Measurements from ENCODE around the gene PSD4.

Gene PSD4

DNA sequence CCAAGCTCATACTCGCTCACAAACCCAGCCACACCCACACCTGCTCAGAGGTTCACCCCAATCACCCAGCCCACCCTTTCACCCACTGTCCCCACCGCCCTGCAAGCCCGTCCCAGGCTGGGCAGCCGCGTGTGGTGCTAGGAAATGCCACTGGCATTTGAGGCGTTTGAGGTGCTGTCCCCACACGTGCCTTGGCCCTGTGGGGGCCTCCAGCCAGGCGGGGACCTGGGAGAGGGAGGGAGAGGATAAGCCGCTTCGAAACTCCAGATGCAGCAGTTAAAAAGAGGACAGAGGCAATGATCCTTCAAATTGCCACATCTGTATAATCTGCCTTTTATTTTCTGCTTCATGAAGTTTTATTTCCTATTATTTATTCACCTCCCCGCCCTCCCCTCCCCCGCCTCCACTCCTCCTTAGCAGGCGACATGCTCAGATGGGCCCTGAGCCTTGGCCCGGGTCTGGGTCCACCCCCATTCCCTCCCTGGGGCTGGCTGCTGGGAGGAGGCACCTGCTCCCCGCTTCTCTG, 35.9 kb downstream of the PSD4 start:
- no peak for DNase-seq

DNA sequence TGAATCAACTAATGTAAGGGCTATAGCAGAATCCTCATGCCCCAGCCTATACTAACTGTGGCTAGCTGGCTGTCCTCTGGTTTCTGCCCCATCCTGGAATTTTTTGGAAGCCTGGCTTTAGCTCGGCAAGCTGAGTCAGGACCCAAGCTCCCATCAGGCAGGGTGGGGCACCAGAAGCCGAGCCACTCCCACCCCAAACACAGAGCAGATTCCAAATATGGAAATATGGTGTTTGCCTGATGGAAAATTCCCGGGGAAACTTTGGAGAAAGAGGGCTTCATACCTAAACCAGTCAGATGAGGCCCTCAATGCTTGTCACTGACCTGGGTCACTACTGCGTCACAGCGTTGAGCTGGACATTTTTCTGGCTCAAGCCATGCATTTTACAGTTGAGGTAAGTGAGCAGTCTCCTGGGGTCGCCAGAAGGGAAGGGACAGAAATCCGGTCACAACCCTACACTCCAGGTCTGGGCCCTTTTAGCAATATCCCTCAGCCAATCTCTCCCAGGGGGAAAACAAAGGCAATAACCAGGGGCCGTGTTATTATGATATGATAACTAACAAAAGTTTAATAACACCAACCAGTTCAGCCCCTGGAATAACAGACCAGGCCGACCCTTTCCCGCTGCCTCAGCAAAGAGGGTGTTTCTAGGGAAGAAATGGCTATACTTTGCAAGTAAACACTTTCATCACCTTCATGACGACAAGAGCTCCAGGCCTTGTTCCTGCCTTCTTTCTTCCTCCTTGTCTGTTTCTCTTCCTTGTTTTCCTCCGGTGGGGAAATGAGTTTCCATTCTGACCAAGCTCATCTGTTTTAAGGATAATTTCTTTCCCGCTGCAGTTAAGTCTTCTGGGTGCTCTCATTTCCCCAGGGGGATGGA, 37.7 kb downstream of the PSD4 start:
- no peak for DNase-seq

DNA sequence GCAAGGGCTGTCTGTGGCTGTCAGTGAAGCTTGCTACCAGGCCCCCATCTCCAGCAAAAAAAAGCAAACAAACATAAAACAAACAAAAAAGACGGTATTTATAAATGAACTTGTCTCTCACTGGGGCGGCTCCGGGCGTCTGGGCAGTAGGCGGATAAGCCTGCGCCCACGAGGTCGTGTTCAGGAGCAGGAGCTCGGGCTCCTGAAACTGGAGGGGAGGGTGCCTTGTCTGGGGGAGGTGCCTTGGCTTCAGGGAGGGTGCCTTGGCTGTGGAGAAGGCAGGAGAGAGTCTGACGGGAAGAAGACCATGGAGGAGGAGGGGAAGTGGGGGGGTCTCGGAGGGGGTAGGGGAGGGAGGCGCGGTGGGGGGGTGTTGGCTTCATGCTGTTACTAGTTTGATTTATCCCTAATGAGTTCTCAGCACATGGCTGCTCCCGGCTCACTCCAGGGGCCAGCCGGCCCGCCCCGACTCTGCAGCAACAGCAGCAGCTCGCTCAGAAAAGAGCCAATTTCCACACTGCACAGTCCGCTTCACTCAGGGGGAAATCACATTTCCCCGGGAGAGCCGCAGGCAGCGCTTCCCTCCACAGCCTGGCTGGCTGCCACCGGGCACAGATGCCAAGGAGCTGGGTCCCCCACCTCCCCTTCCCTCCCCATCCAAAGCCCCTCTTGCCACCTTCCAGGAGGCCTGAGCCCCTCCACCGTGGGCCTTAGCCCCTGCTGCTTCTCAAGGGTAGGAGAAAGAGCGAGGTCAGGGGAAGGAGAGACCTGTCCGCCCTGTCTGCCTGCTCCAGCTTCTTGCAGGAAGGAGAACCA, 38.7 kb downstream of the PSD4 start:
- DNase-seq: peak; percentile 8 to 88 (median 78)

DNA sequence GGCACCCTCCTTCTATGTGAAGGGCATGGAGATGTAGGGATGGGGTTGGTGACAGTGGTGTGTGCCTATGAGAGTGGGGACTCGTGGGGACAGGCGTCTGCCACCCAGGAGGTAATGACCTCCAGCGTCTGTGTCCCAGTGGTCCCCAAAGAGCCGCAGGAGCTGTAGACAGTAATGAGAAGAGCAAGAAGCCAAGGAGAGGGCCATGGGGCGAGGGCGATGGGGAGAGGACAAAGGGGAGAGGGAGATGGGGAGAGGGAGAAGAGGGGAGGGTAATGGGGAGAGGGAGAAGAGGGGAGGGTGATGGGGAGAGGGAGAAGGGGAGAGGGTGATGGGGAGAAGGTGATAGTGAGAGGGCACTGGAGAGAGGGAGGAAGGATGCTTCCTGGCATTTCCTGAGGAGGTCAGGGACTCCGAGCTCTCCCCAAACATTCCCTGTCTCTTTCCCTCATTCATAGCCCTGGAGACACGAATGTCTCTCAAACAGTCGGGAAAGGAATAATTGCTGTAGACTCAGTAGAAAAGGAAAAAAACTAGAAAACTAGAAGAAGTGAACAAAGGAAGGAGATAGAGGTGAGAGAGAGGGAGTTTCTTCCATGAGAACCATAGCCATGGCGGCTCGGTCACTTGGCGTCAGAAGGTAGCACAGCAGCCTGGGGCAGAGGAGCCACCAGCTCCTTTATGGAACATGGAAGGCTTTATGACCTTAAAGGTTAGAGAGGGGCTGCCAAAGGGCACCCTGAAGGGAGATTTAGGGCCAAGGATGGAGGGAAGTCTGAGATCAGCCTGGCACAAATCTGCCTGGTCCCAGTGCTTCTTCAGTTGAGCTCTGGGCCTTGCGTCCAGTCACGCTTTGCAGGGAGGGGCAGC, 39.5 kb downstream of the PSD4 start:
- no peak for DNase-seq

DNA sequence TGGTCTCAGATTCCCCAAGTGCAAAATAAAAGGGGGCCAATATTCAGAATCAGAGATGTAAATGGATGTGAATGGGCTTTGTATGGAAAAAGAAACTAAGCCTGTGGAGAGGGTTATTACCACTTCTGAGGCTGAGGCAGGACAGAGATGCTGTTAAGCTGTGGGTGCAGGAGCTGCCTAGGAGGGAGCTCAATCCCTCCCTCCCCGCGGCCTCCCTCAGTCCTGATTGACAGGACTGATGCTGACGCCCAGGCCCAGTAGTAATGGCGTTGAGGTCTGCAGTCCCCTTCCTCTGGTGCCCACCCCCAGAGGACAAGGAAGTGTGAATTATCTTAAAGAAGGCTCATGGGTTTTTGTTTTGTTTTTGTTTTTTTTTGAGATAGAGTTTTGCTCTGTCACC, 40.4 kb downstream of the PSD4 start:
- DNase-seq: no peak

DNA sequence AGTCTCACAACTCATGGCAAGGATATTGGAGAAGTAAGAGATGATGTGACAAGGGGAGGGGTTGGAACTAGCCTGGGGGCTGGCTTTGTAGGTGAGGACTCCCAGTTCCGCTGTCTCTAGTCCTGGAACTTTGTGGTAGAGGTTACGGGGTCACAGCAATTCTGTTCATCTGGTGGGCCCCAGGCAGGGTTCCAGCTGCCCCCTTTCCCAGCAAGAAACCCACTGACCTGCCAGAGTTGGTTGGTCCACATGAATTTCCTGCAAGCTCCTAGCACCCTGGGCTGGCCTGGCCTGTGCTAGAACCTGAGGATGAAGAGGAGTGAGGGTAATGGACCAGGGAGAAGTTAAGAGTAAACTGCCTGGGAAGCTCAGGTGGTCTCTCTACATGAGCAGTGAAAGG, 41.3 kb downstream of the PSD4 start:
- no peak for DNase-seq

DNA sequence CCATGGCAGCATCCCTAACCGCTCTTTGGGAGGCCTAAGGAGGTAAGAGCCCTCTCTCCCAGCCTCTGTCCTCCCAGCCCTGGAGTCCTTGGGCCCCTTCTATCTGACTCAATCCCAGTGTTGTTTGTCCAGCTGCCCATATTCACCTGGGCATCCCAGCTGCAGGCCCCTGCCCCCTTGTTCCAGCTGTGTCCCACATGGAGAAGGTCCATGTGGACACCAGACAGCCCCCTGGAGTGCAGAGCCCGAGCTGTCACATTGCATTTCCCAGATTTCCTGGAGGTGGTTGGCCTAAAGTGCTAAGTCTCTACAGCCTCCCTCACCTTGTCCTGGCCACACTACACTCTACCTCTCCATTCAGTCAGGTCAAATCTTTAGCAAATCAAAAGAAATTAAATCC, 42.5 kb downstream of the PSD4 start:
- DNase-seq: no peak

DNA sequence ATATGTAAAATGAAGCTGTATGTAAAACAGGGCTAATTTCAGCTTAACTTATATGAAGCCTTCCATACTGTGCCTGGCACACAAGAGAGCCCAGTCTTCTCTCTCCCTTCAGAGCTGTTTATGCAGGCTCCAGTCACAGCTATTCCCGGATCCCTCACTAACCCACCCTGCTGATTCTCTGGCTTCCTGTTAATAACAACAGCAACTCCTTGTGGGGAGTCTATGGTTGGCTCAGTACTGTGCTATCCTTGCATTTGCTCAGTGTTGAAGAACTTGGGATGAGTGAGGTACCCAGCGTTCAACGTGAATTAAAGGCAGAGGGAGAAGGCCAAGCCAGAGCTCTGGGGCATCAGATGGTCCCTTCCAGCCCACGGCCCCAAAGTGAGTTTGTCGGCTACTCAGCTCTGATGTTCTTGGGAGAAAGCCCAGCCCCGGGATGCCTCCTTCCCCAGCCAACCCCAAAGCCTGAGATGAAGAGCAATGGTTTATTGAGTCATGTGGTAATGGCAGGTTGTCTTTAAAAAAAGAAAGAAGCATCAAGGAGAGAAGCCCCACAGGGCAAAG, 43.2 kb downstream of the PSD4 start:
- DNase-seq: no peak

DNA sequence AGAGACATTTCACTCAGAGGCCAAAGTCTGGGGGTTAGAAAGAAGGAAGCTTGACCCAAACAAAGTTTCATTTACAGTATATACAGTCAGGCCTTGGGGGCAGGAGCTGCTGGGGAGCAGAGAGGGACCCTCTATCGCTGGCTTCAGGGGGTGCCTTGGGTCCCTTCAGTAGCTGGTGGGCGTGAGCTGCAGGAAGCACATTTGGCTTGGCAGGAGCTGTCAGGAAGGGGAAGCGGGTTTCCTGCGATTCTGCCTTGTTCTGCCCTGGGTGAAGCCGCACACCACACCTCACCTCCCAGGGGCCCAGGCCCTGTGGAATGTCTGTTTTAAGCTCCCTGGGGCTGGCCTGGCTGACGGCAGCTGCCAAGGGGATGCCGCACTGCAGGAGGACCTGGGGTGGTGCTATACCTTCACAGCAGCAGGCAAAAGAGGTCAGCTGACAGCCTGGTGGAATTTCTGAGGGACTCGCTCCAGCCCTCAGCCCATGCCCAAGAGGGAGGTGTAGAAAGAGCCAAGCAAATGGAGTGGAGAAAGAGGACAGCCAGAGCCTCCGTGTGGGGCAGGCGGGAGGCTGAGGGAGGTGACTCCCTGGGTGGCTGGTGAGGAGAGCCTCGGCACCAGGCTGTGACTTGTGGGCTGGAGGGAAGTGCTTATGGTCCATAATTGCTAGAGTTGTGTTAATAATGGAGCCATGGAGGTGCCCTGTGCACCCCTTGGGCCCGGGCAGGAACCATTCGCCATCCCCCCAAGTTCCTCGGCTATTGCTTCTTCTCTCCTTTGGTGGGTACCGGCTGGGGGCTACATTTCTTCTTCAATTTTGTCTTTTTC, 43.9 kb downstream of the PSD4 start:
- DNase-seq: no peak

DNA sequence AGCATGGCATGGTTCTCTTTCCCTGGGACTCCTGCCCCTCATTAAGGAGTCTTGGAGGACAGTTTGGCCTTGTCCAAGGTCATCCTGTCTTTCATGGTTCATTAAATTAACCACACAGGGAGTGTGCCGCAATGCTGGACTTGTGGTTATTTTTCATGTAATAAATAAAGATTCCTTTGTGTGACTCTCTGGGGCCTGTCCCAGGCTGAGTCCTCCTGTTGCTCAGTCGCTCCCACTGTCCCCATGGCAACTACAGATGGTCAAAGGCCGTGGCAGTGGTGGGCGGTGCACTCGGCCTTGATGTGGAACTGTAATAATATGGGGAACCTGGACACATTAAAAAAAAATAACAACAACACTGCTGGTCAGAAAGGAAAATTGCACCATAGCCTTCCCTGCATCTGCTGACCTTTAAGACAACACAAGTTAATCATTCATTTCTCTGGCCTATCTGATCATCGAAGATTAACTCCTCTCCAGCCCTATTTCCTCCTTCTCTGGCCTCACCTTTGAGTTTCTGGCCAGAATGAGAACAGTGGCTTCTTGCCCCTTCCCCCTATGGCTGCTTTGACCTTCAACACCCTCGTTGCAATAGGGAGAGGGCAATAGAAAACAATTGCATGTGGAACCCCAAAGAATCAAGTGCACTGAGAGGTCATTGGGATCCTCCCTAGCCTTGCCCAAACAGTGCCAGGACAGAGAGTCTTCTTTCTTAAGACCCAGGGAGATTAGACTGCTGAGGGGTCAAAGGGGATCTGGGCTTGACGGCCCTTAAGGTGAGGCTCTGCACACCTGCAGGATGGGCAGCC, 44.7 kb downstream of the PSD4 start:
- no peak for DNase-seq

DNA sequence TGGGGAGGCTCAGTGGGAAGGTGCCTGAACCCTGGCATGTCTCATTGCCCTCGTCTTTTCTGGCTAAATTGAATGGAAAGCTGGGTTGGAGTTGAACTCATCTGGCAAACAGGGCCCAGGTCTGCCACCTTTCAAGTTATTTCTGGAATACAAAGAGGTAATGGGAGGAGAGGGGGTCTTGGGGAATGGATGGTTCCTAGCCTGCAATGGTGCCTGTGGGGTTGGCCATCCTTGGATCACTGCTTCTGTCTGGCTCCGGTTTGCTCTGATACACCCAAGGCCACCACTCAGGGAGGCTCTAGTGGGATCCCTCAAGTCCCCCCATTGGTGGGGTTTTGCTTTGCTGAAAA, 45.3 kb downstream of the PSD4 start:
- DNase-seq: no peak

DNA sequence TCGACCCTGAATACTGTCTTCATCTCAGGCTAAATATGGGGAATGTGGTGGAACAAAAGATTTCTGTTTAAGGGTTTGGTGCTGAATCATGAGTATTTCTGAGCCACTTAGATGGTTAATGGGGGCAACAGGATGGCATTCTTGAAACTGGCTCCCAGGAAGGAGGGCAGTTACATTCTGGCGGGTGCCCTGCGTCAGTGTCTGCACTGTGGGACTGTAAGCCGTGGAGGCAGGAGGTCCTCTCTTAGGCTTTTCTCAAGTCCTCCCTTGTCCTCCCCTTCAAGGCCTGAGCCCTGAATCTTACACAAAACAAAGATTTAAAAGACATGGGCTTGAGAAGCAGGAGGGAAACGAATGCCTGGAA, 45.7 kb downstream of the PSD4 start:
- DNase-seq: no peak

DNA sequence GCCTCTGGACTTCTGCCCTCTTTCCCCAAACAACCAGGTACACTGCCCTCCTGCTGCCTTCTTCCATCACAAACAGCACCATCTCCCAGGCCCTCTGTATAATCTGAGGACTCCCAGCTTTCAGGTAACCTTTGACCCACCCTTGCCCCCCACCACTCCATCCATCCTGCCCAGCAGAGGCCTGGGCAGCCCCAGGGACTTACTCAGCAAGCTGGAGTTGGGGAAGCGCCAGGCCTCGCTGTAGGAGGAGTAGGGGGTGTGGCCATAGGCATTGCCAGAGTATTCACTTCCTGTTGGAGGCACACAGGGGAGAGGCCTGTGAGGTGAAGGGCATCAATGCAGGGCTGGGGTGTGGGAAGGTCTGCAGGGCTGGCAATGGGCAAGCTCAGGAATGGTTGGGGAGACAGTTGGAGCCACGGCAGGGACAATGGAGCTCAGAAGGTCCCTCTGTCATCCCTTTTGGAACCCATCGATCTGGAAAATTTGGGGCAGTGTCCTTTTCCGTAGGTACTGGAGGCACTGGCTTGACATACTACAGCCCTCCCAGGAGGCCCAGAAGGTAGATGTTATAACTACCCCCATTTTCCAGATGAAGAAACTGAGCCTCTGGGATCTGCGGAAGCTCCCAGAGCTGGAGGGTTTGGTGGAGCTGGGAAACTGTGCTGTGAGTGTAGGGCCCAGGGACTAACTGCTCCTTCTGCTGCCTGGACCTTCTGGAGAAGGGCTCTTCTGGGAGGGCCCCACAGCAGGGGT, 46.3 kb downstream of the PSD4 start:
- peak in 1 of 3 experiments; percentile 6 for DNase-seq

DNA sequence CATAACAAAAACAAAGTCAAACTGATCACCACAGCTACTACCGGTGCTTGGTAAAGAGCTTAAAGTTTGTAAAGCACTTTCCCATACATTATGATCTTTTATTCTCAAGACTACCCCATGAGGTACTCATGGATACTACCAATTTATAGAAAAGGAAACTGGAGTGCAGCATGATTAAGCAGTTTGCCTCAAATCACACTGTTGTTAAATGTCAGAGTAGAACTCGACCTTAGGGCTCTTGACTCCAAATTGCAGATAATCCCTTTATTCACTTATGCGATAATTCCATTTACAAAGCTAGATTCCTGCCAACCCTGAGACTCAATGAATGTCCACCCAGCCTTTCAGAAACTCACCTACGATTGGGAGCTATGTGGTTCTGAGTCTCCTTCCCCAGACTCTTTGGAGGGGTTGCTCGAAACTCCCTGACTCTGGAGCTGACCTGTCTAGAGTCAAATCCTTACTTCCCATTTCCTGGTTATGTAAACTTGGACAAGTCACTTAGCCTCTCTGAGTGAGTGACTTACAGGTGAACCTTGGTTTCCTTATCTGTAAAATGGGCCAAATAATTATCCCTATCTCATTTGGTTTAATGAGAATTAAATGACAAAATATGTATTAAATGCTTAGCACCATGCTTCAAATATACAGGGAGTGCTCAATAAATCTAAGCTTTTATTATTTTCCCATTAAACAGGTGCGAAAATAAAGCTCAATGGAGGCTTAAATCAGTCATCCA, 47.4 kb downstream of the PSD4 start:
- DNase-seq: no peak

DNA sequence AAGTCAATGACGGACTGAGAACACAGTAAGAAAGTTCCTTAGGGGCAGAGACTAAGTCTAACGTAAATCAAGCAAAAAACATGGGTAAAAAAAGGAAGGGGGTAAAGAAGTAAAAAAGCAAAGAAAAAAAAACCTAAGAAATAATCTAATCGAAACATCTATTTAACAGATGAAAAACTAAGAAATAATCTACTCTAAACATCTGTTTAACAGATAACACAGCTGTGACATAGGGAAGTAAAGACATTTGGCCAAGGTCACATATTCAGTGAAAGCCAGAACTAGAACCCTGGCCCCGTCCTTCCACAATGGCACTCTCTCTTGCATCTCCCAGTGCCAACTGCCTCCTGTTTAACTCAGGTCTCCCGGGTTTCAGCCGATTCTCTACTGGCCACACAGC, 48.1 kb downstream of the PSD4 start:
- DNase-seq: no peak

DNA sequence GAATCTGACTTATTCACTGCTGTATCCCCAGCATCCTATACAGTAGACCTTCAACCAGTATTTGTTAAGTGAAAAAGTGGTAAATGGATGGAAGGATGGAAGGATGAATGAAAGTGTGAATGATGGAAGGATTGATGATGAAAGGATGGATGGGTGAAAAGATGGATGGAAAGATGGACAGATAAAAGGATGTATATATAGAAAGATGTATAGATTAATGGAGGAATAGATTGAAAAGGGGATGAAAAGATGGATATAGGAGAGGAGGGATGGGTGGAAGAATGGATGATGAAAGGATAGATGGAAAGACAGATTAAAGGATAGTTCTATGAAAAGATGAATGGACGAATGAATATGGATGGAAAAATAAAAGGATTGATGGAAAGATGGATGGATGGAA, 50.0 kb downstream of the PSD4 start:
- DNase-seq: no peak

DNA sequence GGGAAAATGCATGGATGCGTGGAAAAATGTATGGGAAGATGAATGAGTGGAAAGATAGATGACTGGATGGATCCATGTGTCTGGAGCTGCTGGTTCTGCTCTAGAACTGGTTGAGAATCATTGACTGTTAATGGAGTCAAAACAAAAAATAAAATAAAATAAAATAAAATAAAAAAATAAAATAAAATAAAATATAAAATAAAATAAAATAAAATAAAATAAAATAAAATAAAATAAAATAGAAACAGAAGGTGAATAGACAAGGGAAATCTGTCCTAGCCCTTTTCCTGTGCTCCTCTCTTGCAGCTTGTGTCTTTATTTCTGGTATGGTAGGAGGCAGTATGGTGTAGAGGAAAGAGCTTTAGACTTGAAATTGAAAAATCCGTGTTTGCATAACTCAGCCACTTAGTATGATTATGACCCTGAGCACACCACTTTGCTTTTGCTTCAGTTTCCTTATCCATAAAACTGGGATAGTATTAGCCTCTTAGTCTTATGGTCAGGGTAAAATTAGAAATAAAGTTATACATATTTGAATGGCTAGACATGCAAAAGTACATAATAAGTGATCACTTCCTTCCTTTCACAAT, 51.0 kb downstream of the PSD4 start:
- DNase-seq: peak in 1 of 3 experiments; percentile 51

DNA sequence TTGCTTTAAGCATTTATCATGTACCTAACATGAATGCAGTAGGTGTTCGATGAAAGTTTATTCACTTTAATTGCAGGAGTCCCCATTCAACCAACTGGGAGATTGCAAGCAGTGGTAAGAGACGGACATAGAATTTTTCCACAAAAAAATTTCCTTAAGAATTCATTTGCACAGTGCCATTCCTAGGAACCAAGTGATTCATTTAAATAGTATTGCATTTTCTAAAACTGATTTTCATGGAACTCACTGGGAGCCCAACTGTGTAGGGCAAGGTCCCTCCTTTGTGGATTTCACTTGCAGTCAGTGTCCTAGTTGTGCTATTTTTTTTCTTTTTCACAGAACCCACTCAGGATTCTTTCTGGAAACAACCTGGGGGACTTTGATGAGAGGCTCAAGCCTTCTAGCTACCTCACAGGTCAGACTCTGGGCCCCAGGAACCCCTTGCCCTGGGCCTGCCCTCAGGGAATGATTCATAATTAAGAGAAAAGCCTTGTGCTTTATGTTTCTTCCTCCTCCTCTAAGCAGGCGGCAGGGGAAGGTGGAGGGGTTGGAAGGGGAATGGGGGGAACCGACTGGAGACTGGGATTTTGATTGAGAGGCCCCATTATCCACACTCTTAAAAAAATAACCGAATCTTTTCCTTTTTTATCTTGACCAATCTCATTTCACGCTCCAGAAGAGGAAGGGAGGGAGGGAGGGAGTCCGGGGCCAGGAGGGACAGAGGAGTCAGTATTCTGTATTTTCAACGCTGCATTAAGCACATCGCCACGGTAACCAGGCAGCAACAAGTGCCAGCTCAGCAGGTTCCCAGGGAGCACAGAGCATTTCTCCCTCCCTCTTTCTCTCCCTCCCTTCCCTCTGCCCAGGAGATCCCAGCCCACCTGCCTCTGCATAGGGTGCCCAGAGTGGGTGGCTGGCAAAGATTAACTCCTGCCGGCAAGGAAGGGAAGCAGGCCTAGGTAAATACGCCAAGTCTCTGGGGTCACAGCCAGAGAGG, 51.8 kb downstream of the PSD4 start:
- DNase-seq: peak; percentile 69 to 95 (median 83)

Measured in NCI-H1417 (cell line).